ENCODE data around the gene ZBTB7A. TPM values are rescaled to one million over a fixed set of nuclear protein-coding genes. Genes with fewer than 3 reads are reported as not detected.
"Not testable (repeated sequence)": the region's sequence is repeated elsewhere in the genome, so short reads cannot be mapped to it uniquely, and the experiment has no call there.

Gene ZBTB7A
- total RNA-seq, 1 donor from 2014 or later, result 41.8 TPM

DNA sequence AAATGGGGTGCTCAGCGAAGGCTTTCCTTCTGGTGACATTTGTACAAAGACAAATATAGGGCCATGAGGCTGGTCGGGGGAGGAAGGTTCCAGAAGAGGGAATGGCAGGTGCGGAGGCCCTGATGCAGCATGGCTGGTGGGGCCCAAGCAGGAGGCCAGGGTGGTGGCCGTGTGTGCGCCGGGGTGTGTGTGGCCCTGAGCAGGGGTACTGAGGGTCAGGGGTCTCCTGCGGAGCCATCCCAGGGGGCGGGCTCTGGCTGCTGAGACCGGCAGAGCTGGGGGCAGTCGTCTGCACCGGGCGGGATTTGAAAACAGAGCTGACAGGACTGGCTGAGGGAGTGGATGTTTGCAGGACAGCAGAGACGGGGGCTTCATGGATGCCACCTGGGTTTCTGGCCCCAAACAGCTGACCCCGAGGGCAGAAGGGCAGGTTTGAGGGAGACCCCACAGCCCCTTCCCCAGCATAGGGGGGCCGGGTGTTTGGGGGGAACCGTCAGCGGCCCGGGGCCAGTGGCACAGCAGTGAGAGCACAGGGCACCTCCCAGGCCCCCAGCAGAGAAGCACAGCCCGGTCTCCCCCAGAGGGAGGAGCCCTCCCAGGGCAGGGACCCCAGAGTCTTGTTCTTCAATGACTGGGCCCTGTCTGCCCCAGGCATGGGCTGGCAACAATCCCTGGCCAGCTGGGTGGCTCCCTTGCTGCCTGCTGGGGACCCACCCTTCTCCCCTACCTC is 47.8 kb downstream of the ZBTB7A start:
- intact Hi-C loops (cut with micrococcal nuclease), result no loop called here

GRCh38 chr19:4018140-4018613 is 48.5 kb downstream of the ZBTB7A start:
- intact Hi-C loops (cut with micrococcal nuclease), result no loop called here

DNA sequence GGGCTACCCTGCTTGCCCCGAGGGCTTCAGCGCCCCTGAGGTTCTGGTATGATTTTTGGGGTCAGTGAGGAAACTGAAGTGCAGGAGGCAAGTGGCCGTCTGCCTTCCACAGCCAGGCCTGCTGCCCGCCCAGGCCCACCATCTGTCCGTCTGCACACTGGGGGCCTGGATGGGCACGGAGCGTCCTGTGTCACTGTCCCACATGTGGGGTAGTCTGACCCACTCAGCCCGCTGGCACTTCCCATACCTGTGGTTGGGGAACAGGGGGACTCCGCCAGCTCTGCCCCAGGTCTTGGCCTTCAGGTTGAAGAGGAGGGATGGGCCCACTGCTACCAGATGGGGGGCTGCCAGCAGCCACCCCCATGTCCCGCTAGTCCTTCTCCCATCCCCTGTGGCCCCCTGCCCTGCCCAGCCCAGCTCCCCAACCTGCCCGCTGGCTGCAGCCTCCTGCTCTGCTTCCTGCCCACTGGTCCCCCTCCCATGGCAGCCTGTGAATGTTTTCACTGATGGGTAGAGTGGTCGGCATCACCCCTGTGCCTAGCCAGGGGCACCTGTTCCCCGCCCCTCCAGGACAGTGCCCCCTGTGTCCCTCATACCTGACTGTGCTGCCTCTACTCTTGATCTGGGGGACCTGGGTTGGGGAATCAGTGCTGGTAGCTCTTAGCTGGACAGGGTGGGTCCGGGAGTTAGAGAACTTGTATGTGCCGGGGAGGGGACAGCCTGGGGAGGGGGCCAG is 49.6 kb downstream of the ZBTB7A start:
- intact Hi-C loops (cut with micrococcal nuclease), result no loop called here

DNA sequence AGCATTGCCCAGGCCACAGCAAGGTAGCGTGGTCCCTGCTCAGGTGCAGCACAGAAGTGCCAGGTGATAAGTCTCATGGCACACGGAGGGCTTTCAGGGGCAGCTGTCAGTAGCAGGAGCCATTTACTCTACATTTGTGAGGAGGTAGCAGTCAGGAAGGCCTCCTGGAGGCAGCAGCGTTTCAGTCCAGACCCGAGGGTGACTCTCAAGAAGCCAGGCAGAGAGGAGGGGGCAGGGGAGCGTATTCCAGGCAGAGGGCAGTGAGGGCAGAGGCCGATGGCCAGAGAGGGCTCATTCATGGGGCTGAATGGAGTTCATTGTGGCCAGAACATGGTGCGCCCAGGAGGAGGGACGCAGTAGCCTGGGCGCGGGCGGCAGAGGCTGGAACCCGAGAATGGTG is 50.2 kb downstream of the ZBTB7A start:
- intact Hi-C loops (cut with micrococcal nuclease), result no loop called here

DNA sequence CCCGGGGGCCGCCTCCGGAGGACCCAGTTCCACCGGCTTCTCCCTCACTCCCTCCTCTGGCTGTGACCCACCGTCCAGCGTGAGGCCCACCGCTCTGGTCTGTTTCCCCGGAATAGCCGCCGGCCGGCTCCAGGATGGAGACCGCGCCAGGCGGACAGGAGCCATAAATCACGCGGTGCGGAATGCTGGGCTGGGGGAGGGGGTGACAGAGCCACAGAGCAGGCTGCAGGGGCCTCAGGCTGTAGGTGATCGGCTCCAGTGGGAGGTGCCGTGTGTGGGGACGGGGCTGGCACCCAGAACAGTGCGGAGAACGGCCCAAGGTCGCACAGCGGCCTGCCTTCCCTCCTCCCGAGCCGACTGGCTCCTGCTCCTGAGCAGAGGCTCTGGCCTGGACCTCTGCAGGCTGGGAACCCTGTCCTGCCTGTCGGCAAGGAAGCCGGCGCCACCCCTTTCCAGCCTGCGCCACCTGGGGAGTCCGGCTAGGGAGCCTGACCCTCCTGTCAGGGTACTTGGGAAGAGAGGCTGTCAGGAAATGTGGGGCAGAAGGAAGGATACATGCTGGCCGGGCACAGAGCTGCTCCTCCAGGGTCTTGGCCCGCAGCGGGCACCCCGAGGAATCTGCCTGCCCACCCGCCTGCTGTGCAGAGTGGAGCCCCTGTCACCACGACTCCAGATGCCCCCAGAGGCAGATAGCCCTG is 50.8 kb downstream of the ZBTB7A start:
- intact Hi-C loops (cut with micrococcal nuclease), result no loop called here

- intact Hi-C loops (cut with micrococcal nuclease), result no loop called here
Observed at GRCh38 chr19:4014541-4015491, 51.9 kb downstream of the ZBTB7A start.

DNA sequence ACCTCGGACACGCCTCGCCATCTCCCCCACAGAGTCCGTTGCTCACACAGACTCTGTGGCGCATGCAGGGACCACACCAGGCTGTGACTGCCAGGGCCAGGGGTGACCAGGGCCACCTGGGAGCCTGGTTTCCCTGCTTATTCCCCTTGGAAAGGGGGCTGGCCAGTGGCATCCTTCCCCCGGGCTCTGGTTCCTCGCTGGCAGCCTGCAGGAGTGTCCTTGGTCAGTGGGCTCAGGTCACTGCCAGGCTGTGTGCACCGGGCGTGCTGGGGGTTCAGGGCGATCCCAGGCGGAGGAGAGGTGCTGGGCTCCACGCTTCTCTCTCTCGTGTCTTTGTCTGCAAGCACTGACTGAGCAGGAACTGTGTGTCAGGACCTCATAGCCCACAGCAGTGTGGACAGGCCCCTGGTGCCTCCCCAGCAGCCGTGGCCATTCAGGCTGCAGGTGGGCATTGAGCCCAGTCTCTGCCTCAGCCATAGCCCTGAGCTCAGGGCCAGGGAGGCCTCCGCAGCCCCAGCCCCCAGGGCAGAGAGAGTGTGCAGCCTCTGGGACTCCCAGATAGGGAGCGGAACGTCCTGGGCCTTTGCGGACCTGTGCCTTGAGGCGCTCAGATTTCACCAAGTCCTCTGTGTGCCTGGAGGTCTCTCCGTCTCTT is 52.7 kb downstream of the ZBTB7A start:
- intact Hi-C loops (cut with micrococcal nuclease), result no loop called here

DNA sequence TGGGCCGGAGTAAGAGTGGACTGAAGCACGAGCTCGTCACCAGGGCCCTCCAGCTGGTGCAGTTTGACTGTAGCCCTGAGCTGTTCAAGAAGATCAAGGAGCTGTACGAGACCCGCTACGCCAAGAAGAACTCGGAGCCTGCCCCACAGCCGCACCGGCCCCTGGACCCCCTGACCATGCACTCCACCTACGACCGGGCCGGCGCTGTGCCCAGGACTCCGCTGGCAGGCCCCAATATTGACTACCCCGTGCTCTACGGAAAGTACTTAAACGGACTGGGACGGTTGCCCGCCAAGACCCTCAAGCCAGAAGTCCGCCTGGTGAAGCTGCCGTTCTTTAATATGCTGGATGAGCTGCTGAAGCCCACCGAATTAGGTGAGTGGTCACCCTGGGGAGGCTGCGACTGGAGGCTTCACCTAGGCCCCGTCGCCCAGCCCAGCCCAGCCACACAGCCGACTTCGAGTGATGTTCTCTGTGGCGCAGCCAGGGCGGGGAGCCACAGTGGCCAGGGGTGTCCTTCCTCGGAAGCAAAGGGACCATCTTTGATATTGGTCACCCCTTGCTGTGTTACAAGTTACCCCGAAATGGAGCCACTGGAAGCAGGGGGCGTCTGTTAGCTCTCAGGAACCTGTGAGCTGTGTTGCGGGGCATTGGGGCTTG is 53.6 kb downstream of the ZBTB7A start:
- intact Hi-C loops (cut with micrococcal nuclease), result no loop called here

DNA sequence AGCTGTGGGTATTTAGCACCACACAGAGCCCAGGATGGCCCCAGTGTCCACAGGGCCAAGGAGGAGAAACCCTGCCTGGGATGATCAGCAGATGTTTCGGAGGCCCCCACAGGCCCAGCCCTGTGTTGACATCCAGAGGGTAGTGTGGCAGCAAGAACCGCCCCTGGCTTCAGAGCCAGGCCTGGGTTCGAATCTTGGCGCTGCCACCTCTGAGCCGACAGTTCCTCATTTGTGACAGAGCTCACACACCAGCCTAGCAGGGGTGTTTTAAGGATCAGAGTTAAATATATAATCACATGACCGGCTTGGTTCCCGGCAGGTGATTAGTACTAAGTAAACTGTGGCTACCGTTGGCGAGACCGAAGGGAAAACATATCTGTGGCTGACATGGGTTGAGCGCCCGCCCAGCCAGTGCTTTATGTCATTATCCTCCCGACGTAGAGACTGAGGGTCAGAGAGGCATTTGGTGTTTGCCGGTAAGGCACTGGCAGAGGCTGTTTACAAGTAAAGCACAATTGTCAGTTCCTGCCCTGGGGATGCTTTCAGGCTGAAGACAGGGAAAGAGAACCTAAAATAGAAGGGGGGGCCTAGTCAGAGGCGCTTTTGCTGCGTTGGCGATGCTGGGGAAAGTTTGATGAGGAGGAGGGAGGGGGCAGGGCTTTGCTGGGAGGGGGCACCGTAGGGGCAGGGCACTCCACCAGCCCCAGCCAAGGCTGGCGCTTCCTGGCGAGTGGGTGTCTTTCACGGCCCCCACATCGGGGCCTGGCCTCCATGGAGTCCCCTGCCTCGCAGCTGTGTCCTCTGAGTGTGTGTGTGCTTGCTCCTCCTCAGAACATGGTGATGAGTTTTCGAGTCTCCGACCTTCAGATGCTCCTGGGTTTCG is 54.4 kb downstream of the ZBTB7A start:
- intact Hi-C loops (cut with micrococcal nuclease), result no loop called here

DNA sequence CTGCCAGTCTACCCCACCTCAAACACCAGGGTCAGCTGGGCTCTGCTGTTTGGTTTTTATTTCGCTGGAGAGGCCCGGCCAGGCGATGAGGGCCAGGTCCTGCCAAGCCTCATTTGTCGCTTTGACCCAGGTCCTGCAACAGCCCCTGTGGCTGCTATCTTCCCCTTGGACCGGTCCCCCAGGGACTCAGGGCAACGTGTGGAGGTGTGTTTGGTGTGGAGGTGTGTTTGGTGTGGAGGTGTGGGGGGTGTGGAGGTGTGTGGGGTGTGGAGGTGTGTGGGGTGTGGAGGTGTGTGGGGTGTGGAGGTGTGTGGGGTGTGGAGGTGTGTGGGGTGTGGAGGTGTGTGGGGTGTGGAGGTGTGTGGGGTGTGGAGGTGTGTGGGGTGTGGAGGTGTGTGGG is 55.3 kb downstream of the ZBTB7A start:
- intact Hi-C loops (cut with micrococcal nuclease), result not testable (repeated sequence)

- intact Hi-C loops (cut with micrococcal nuclease), result no loop called here
Observed at GRCh38 chr19:4010808-4011110, 55.9 kb downstream of the ZBTB7A start.

- intact Hi-C loops (cut with micrococcal nuclease), result loop anchor here (5.0 kb wide), 1 partner anchor 112 kb away; the partner anchor contains the start of gene MAP2K2
Observed at GRCh38 chr19:4009990-4010807, 56.5 kb downstream of the ZBTB7A start.

GRCh38 chr19:4007836-4008539 is 58.7 kb downstream of the ZBTB7A start:
- intact Hi-C loops (cut with micrococcal nuclease), result loop anchor here (1.0 to 5.0 kb wide), 10 partner anchors 18 to 436 kb away; partner anchors contain the start of genes DAPK3, HMG20B, MAP2K2 and MPND

GRCh38 chr19:4007021-4007835 is 59.5 kb downstream of the ZBTB7A start, which contains the start of gene PIAS4:
Gene PIAS4 (plus strand): TSS chr19:4007736. CDS start chr19:4007761, 25 bp downstream.
- intact Hi-C loops (cut with micrococcal nuclease), result loop anchor here (1.0 to 5.0 kb wide), 10 partner anchors 17 to 435 kb away; partner anchors contain the start of genes DAPK3, HMG20B, MAP2K2 and MPND

DNA sequence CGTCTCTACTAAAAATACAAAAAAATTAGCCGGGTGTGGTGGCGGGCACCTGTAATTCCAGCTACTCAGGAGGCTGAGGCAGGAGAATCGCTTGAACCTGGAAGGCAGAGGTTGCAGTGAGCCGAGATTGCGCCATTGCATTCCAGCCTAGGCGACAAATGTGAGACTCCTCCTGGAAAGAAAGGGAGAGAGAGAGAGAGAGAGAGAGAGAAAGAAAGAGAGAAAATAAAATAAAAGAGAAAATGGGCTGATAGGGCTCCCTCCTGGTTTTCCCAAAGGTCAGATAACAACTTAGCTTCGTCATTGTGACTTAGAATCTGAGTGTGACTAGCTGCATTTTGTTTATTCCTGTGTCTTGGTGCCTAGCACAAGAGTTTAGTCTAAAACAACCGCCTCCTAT is 61.3 kb downstream of the ZBTB7A start:
- intact Hi-C loops (cut with micrococcal nuclease), result loop anchor here (5.0 kb wide), 1 partner anchor 117 kb away; the partner anchor contains the start of gene MAP2K2

- intact Hi-C loops (cut with micrococcal nuclease), result not testable (repeated sequence)
Observed at GRCh38 chr19:4000798-4001197, 65.9 kb downstream of the ZBTB7A start.

All from T-helper 1 cell treated with Interleukin-12 subunit alpha and Interleukin-12 subunit beta and Interleukin-4 antibody, amounts not matched to agents 30 ng/mL and 1 ng/mL, for 36 hours (primary cell).